CD14-positive monocyte (primary cell): ENCODE measurements around the gene PPFIA1. TPM values are rescaled to one million over a fixed set of nuclear protein-coding genes. Genes with fewer than 3 reads are reported as not detected.

ENCODE experiments used
- DNase-seq, 3 donors: peaks; one replicate each; pipeline ENCODE4 v3.0.0-alpha.2; 2011 to 2022
- H2AFZ ChIP-seq: 2 replicates; pipeline ENCODE4 v1.6.0; 2012; ENCODE audit warnings: mild to moderate bottlenecking, low read depth, low read length, inconsistent platforms; ENCODE audit not compliant: insufficient read depth, poor library complexity, severe bottlenecking
- H3K27ac ChIP-seq, 2 donors: 1 replicate in 1 of 2; 2 replicates in 1 of 2; pipeline ENCODE4 v1.5.1; 2012 to 2013; ENCODE audit warnings: low read length in 2 of 2, control low read depth in 1 of 2, inconsistent platforms in 1 of 2, low read depth in 1 of 2, mild to moderate bottlenecking in 1 of 2
- H3K27me3 ChIP-seq, 2 donors: one replicate each; pipeline versions ENCODE4 v1.6.0 to v1.6.1; 2011 to 2013; ENCODE audit warnings: low read length in 2 of 2; ENCODE audit not compliant: control insufficient read depth in 2 of 2, insufficient read depth in 2 of 2
- H3K36me3 ChIP-seq, 2 donors: replicated peaks in 1 of 2; 1 replicate in 1 of 2; 2 replicates in 1 of 2; pipeline versions ENCODE4 v1.5.1 to v1.6.1; 2012 to 2013; ENCODE audit warnings: low read length in 2 of 2, control low read depth in 1 of 2, inconsistent platforms in 1 of 2, mild to moderate bottlenecking in 1 of 2; ENCODE audit not compliant: insufficient read depth in 2 of 2, control insufficient read depth in 1 of 2
- H3K4me1 ChIP-seq, 2 donors: 1 replicate in 1 of 2; 2 replicates in 1 of 2; pipeline versions ENCODE4 v1.5.1 to v1.6.1; 2012 to 2013; ENCODE audit warnings: low read length in 2 of 2, control low read depth in 1 of 2, inconsistent platforms in 1 of 2, mild to moderate bottlenecking in 1 of 2, moderate library complexity in 1 of 2; ENCODE audit not compliant: insufficient read depth in 2 of 2, control insufficient read depth in 1 of 2
- H3K4me2 ChIP-seq: replicated peaks from 2 replicates; pipeline ENCODE3; 2012; ENCODE audit warnings: low read length, moderate library complexity, mild to moderate bottlenecking; ENCODE audit not compliant: poor library complexity, severe bottlenecking; ENCODE audit errors: extremely low read depth
- H3K4me3 ChIP-seq, 3 experiments: fragments of 200-600 bp in 1 of 3; sonication (generic) in 1 of 3; replicated peaks in 1 of 3; 1 replicate in 2 of 3; 2 replicates in 1 of 3; pipeline ENCODE4 v1.5.1; 2011 to 2013; ENCODE audit warnings: low read length in 3 of 3, mild to moderate bottlenecking in 3 of 3, control low read depth in 2 of 3, low read depth in 2 of 3, inconsistent platforms in 1 of 3, moderate library complexity in 1 of 3
- H3K79me2 ChIP-seq: 2 replicates; pipeline ENCODE4 v1.6.0; 2012; ENCODE audit warnings: mild to moderate bottlenecking, control low read depth, inconsistent platforms, low read length, moderate library complexity; ENCODE audit not compliant: insufficient read depth
- H3K9ac ChIP-seq: 2 replicates; pipeline ENCODE4 v1.6.0; 2017; ENCODE audit warnings: low read length, mild to moderate bottlenecking; ENCODE audit not compliant: insufficient read depth, poor library complexity, severe bottlenecking
- H3K9me3 ChIP-seq, 2 donors: replicated peaks in 1 of 2; 1 replicate in 1 of 2; 2 replicates in 1 of 2; pipeline versions ENCODE4 v1.5.1 to v1.6.1; 2012 to 2013; ENCODE audit warnings: low read length in 2 of 2, control low read depth in 1 of 2; ENCODE audit not compliant: control insufficient read depth in 1 of 2, insufficient read depth in 1 of 2
- H4K20me1 ChIP-seq: 2 replicates; pipeline ENCODE4 v1.6.0; 2012; ENCODE audit warnings: mild to moderate bottlenecking, low read length, control low read depth, moderate library complexity; ENCODE audit not compliant: insufficient read depth
- H3K27ac Mint-ChIP-seq, 7 donors: one replicate each; pipeline ENCODE4 v1.8.0; 2020; ENCODE audit warnings: mild to moderate bottlenecking in 7 of 7, mixed read lengths in 7 of 7, moderate library complexity in 6 of 7, inconsistent platforms in 2 of 7
- H3K27me3 Mint-ChIP-seq, 3 donors: one replicate each; pipeline ENCODE4 v1.8.0; 2021 to 2022; ENCODE audit warnings: low read depth in 3 of 3, mild to moderate bottlenecking in 3 of 3, mixed read lengths in 3 of 3, moderate library complexity in 3 of 3, inconsistent platforms in 1 of 3
- H3K36me3 Mint-ChIP-seq, 2 donors: one replicate each; pipeline ENCODE4 v1.8.0; 2020; ENCODE audit warnings: mixed read lengths in 2 of 2, inconsistent platforms in 1 of 2, mild to moderate bottlenecking in 1 of 2
- H3K4me1 Mint-ChIP-seq: one replicate; pipeline ENCODE4 v1.8.0; 2020; ENCODE audit warnings: mild to moderate bottlenecking, mixed read lengths
- H3K4me3 Mint-ChIP-seq, 2 donors: one replicate each; pipeline ENCODE4 v1.8.0; 2020; ENCODE audit warnings: mild to moderate bottlenecking in 2 of 2, mixed read lengths in 2 of 2, moderate library complexity in 1 of 2
- H3K9me3 Mint-ChIP-seq, 7 donors: one replicate each; pipeline ENCODE4 v1.8.0; 2020 to 2022; ENCODE audit warnings: mixed read lengths in 7 of 7, mild to moderate bottlenecking in 6 of 7, moderate library complexity in 6 of 7, inconsistent platforms in 2 of 7
- WGBS: methylation state at CpG from one replicate; pipeline ENCODE4 v1.1.5; 2013; ENCODE audit warnings: missing lambda C conversion rate; ENCODE audit not compliant: insufficient coverage; 5-methylcytosine and 5-hydroxymethylcytosine counted together
- intact Hi-C, 2 donors: fragments of 100-400 bp; cut with micrococcal nuclease; formaldehyde crosslinking; loops; one replicate each; pipeline versions ENCODE4 v1.15.0 to v1.15.1; 2023
- polyA plus RNA-seq, 3 donors: library from polyadenylated mRNA; depleted of rRNA in 1 of 3; unstranded in 2 of 3; stranded (reverse) in 1 of 3; fragments of 300-500 nt in 2 of 3; fragments of >200 nt in 1 of 3; fragmentation: Illumina TruSeq in 2 of 3; gene quantifications; 1 replicate in 2 of 3; 2 replicates in 1 of 3; pipeline ENCODE4 v1.2.3, GENCODE V29; 2012 to 2021
- TF ChIP-seq, protein P1 (sequence below): fragments of 200-600 bp; IDR thresholded peaks from one replicate; pipeline ENCODE4 v1.8.0; 2022; ENCODE audit warnings: antibody characterized with exemption, mild to moderate bottlenecking

Gene PPFIA1
- polyA plus RNA-seq, 3 donors = 7.5 to 65.7 (median 15.5) TPM

- H3K9me3 ChIP-seq = peaks cover 0 to 24% of the 10 kb centered on the region in 2 donors
- H3K9me3 Mint-ChIP-seq = peaks cover 3 to 29% (median 17%) of the 10 kb centered on the region in 7 donors
- peak in 1 of 3 donors; percentile 42 for DNase-seq
- peaks cover 54% of the 10 kb centered on the region for H4K20me1 ChIP-seq
- intact Hi-C loops = no loop called here
- TF ChIP-seq, protein P1, sequence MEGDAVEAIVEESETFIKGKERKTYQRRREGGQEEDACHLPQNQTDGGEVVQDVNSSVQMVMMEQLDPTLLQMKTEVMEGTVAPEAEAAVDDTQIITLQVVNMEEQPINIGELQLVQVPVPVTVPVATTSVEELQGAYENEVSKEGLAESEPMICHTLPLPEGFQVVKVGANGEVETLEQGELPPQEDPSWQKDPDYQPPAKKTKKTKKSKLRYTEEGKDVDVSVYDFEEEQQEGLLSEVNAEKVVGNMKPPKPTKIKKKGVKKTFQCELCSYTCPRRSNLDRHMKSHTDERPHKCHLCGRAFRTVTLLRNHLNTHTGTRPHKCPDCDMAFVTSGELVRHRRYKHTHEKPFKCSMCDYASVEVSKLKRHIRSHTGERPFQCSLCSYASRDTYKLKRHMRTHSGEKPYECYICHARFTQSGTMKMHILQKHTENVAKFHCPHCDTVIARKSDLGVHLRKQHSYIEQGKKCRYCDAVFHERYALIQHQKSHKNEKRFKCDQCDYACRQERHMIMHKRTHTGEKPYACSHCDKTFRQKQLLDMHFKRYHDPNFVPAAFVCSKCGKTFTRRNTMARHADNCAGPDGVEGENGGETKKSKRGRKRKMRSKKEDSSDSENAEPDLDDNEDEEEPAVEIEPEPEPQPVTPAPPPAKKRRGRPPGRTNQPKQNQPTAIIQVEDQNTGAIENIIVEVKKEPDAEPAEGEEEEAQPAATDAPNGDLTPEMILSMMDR = no peak
- H3K36me3 ChIP-seq = no peaks in the 10 kb centered on the region
- peaks cover 28 to 29% of the 10 kb centered on the region in 2 donors for H3K4me1 ChIP-seq
- no peak overlapping the region for H2AFZ ChIP-seq
- WGBS = 93% methylated on average over 5 of the region's 10 CpGs
- H3K4me3 ChIP-seq = no peak overlapping the region
- peak overlapping the region in 1 of 7 donors; percentile 20 for H3K27ac Mint-ChIP-seq
- H3K4me3 Mint-ChIP-seq = peak overlapping the region in 1 of 2 donors; percentile 81
- no peak overlapping the region for H3K9ac ChIP-seq
- H3K27me3 ChIP-seq = peaks cover 82 to 91% of the 10 kb centered on the region in 2 donors
- H3K79me2 ChIP-seq = no peaks in the 10 kb centered on the region
- H3K36me3 Mint-ChIP-seq = peaks cover 0 to 9% of the 10 kb centered on the region in 2 donors
- H3K4me1 Mint-ChIP-seq = peaks cover 28% of the 10 kb centered on the region
- H3K27me3 Mint-ChIP-seq = peaks cover 92 to 97% (median 92%) of the 10 kb centered on the region in 3 donors
- no peak overlapping the region for H3K4me2 ChIP-seq
- no peak overlapping the region for H3K27ac ChIP-seq
Measured at GRCh38 chr11:70402016-70402415, 131.5 kb downstream of the PPFIA1 start.

GRCh38 chr11:70402685-70403084, 132.2 kb downstream of the PPFIA1 start:
- H4K20me1 ChIP-seq = peaks cover 47% of the 10 kb centered on the region
- intact Hi-C loops = no loop called here
- H3K79me2 ChIP-seq = no peaks in the 10 kb centered on the region
- H3K4me3 ChIP-seq = no peak overlapping the region
- Mint-ChIP-seq H3K27ac (peak overlapping the region in 1 of 7 donors; percentile 20), H3K4me1 (peaks cover 21% of the 10 kb centered on the region), H3K36me3 (peaks cover 0 to 3% of the 10 kb centered on the region in 2 donors), H3K27me3 (peaks cover 91 to 97% (median 92%) of the 10 kb centered on the region in 3 donors), H3K4me3 (peak overlapping the region in 1 of 2 donors; percentile 81), H3K9me3 (peaks cover 0 to 23% (median 12%) of the 10 kb centered on the region in 7 donors)
- H3K4me2 ChIP-seq = no peak overlapping the region
- H3K9ac ChIP-seq = no peak overlapping the region
- H3K4me1 ChIP-seq = peaks cover 22 to 23% of the 10 kb centered on the region in 2 donors
- no peak for DNase-seq
- no peaks in the 10 kb centered on the region for H3K36me3 ChIP-seq
- peaks cover 0 to 24% of the 10 kb centered on the region in 2 donors for H3K9me3 ChIP-seq
- TF ChIP-seq, protein P1 = no peak
- H2AFZ ChIP-seq = no peak overlapping the region
- no peak overlapping the region for H3K27ac ChIP-seq
- H3K27me3 ChIP-seq = peaks cover 83 to 91% of the 10 kb centered on the region in 2 donors
- WGBS = no CpG with 5 or more reads among the region's 1 CpG
